Epidermal melanocyte (primary cell): ENCODE measurements around the gene IQUB.
"Not testable (repeated sequence)": the region's sequence is repeated elsewhere in the genome, so short reads cannot be mapped to it uniquely, and the experiment has no call there.

ENCODE experiments used
- DNase-seq: peaks from one replicate; pipeline ENCODE4 v3.0.0; 2011; ENCODE audit warnings: low spot score; ENCODE audit not compliant: insufficient read length

Gene IQUB

DNA sequence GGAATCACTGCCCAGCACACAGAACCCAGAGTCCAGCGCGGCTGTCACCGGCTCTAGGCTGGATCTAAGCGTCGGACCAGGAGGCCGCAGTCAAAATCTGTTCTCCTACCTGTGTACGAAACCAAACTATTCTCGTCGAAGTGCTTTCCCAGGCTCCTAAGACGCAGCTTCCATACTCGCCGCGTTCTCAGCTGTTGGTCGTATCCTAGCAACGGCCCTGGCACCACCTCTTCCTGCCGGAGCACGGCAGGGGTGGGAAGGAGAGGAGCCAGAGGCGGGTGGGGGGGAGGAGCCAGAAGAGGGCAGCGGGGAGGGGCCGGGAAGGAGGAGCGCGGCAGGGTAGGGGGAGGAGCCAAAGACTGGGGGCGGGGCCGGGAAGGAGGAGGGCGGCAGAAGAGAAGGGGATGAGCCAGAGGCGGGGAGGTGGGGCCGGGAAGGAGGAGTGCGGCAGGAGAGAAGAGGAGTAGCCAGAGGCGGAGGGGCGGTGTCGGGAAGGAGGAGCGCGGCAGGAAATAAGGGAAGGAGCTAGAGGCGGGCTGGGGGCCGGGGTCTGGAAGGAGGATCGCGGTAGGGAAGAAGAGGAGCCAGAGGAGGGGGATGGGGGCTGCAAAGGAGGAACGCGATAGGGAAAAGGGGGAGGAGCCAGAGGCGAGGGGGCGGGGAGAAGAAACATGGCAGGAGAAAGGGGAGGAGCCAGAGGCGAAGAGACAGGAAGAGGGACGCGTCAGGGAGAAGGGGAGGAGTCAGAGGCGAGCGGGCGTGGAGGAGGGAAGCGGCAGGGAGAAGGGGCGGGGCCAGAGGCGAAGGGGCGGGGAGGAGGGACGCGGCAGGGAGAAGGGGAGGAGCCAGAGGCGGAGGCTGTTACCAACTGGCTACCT is at the start of gene IQUB:
IQUB (minus strand) TSS at position 213 of the 878 bp plus-strand sequence. CDS start 22,255 bp downstream, outside the sequence.
- peak; percentile 88 for DNase-seq

DNA sequence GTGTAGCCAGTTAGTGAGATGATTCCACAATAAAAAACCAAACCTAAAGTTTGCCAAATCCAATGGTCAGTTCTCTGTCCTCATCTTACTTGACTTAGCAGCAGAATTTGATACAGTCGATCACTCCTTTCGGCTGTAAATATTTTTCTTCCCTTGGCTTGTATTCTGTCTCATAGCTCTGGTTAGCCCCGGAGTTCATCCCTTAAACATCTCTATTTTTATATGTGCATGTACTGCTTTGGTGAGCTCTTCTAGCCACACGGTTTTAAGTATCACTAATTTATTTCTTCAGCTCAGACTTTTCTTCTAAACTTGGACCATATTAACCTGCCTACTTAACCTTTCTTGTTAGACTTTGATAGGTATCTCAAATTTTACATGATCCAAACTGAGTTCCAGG is 49.4 kb upstream of the IQUB start:
- no peak for DNase-seq

DNA sequence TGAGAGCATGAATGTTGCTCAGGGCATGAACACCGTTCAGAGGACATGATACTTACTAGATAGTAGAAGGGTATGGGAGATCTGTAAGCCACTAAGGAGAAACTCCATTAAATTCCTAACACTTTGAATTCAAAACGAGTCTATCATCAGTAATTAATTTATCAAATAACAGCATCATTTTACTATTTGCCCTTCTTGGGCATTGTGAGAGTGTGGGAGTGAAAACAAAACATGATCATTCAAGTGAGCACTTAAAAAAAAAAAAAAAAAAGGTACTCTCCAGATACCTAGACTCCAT is 46.7 kb upstream of the IQUB start:
- DNase-seq, result no peak

DNA sequence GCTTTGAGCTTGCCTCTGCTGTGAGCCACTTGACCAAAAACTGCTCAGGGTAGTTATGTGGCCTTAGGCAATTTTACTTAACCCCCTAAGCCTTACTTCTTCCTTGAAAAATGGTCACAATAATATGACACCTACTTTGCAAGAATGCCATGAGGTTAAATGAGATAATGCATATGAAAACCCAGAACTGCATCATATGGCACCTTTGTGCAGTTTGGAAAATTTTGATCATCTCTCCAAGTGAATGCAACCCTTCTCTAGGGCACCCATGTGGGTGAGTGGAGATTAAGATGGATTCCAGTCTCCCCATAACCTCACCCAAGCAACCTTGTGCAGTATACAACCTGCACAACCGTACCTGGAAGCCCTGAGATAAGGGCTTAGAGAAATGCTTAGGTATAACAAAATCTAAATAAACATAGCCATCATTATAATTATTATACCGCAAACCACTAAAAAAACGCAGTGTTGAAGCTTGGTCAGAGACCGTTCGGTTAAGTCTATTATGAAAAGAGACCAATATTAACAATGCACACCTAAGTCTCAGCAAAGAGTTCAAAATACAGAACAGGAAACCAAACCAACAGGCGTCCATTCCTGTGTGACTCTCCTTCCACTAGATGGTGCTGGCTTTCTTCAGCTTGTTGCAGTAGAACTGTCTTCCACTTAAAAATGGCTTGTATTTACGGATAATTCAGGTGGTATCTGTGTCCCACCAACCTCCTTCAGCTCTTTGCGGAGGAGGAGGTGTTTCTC is 46.2 kb upstream of the IQUB start:
- DNase-seq, result peak; percentile 45

DNA sequence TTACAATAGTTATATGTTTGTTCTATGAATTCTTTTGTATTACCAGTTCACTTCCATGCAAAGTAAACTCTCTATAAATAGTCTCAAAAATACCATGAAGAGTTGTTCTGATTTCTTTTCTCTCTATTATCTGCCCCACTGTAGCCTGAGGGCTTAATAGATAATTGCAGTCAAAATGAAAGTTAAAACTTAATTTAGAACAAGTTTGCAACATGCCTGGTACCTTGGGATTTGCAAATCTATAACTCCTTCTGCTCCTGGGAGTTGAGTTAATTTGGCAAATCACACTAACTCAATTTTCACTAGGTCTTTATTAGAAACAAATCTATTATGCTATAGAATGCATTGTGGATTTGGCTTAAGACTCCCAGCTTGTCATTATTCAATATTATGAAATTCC is 45.0 kb upstream of the IQUB start:
- DNase-seq, result no peak

DNA sequence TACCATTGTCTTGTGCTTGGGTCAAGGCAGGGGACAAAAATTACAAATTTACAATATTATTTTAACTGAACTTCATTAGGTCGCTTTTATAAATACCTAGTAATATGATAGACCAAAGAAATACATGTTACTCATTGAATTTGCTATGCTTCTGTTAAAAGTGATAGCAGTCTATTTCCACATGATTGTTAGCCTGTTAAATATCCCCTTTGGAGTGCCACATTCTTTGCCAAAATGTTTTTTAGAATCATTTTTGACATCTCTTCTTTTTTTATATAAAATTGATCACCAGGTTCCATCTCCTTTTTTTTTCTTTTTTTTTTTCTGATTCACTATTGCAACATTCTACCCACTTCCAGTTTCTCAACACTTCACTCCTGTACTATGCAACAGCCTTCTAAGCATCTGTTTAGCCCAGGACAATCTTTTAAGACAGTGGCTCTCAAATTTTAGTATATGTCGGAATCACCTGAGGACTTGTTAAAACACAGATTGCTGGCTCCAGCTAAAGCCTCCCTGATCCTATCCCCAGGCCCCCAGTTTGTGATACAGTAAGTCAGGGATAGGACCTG is 39.6 kb upstream of the IQUB start:
- no peak for DNase-seq

DNA sequence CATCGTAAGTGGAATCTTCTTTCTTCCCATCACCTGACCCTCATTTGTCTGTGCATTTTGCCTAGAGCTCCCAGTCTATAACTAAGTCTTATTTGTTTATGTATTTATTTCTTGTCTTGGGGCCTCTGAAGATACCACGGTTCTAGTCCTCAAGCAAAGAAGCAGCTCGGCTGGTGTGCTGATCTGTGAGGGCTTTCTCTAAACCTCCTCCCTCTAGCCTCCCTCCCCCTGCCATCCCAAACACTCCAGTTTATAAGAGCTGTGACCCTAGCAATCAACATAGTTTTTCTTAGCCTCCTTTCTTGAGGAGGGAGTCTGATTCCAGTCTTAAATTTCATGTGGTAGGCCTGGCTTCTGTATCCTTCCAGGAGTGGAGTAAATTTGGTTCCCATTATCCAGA is 38.9 kb upstream of the IQUB start:
- DNase-seq, result no peak

DNA sequence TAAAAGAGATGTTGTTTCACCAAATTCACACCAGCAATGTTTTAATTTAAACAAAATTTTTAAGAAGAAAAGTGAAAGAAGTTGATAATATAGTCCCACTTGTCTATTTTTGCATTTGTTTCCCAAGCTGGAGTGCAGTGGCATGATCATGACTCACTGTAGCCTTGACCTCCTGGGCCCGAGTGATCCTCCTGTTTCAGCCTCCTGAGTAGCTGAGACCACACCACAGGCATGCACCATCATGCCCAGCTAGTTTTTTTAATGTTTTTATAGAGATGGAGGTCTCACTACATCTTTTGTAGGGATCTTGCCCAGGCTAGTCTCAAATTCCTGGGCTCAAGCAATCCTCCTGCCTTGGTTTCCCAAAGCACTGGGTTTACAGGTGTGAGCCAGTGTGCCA is 37.3 kb upstream of the IQUB start:
- DNase-seq, result no peak

DNA sequence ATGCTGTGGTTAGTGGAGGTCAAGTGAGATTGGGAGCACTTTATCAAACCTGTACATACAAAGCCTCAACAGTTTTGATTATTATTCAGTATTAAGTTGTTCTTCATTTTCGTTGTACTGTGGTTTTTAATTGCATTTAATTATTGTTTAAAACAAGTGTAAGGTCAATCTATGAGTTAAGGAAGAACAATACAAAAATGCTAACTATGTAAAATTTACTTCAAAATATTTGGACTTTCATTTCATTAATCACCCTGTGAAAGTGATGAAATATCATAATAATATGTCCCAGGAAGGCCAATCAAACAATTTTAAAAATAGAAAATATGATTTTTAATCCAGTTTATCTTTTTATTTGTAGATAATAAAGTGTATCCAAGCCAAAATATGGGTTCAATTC is 36.8 kb upstream of the IQUB start:
- DNase-seq, result no peak

DNA sequence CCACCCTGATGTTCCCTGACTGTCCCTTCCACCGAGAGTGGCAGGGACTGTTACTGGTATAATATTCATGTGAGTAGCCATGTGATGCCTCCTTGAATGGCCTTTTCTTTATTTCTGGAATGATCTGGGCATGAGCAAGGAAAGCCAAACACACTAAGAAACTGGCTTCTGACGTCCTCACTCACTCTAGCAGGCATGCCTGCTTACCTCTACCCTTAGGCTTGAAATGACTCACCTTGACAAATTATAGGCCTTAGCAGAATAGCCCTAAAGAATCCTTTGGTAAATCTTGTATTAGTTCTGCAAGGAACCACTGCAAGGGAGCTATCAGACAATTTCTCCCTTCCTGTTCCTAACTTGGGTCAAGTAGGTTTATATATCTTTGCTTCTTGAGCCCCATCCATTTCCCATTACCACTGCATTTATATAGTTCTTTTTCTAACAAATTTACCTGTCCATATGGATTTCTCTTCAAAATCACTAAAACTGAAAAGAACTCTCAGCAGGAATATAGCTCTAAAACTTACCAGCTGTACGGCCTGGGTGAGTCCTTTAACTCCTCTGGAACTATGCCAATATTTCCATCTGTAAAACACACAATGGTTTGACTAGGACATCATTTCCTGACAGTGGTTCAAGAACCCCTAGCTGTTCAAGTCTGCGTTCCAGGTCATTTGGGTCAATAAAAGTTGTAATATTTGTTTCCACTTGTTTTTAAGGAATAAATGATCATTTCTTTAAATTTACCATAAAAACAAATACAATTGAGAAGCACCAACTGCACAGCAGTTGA is 36.2 kb upstream of the IQUB start:
- no peak for DNase-seq

DNA sequence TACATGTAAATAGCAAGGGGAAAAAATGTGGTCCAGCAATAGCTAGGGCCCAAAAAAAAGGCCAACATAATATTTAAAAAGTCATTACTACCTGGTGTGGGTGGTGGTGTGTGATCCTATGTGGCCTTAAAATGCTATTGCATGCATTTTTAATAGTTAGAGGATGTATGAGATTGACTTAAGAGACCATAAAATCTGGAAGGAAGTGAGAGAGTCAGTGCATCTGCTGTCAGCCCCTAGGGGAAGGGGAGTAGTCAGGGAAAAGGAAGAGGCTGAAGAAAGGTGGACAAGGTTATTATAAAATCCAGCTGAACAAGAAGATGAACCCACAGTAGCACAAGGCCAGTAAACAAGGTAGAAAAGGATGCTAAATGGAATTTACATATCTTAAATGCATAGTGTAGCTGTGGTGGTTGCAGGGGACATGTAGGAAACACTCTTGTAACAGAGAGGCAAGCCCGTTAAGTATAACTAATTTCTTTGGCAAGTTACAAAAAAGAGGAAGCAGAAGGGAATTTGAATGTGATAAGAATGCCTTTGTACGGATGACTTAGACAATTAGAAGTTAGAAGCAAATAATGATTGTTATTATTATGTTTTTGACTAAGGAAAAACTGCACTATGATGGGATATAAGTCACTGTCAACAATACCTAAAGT is 35.1 kb upstream of the IQUB start:
- no peak for DNase-seq

DNA sequence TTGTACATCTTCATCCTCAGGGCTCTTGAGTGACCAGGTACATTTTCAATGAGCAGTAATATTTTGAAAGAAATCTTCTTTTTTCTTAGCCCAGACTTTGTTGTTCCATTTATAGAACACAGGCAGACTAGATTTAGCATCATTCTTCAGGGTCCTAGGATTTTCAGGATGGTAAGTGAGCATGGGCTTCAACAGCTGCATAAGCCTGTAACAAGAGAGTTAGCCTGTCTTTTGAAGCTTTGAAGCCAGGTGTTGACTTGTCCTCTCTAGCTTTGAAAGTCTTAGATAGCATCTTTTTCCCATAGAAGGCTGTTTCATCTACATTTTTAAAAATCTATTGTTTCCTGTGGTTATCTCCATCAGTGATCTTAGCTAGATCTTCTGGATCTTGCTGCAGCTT is 27.7 kb upstream of the IQUB start:
- DNase-seq, result no peak

DNA sequence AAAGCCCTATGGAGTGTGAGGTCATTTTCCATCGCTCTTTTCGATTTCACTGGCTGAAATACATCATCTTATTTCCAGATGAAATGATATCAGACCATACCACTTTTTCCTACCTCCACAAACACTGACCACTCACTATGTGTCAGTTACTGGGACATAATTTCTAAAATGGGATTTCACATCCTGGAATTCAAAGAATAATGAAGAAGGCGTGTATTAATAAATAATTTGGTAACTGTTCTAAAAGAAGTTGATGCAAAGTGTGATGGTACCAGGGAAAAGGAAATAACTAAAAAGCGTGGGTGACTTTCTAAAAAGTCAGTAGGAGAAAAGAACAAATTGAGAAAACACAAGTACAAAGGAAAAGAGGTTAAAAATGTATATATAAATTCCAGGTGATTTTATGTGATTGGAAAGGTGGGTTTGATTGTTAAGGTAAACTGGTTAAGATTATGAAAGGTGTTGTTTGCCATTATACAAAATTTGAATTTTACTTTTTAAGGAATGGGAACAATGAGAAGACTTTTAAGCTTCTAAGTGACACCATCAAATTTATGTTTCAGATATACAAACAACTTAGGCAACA is 24.0 kb upstream of the IQUB start:
- no peak for DNase-seq

DNA sequence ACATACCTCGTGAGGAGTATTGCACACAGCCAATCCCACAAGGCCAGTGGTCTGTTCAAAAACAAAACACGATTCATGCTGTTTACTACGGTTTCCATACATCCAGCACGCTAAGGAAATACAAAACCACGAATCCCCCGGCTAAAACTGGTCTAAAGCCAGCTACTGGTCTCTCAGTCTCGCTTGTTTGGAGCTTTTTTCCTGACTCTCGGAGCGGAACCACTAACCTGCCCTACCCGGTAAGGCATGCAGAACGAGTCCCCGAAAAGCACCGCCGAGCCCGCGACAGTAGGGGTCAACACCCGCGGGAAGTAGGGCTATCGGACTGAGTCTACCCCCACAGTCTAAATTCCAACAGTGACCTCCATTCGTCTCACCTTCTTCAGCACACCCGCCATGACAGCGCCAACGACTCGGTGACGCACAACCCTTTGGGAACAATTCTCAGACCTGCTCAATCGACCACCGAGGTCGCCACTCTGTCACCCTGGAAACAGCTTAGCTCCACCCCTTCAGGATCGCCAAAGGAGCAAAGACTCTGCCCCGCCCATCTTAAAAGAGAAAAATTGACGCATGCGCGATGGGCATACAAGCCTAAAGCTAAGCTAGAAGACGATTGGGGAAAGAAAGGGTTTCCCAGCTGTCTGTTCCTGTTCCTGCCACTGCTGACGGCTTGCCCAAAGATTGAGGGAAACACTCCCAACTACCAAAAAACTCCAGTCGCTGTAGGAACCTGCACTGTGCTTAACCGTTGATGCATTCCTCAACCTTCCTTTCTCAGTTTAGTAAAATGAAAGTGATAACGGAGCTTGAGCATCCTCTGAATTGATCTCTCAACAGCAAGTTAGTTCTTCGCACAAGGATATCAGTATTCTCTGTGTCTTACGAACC is 23.2 kb upstream of the IQUB start, which contains the start of gene NDUFA5:
NDUFA5 (minus strand) TSS at position 421 of the 891 bp plus-strand sequence; CDS start at position 398, 23 bp downstream.
- DNase-seq, result peak; percentile 85

DNA sequence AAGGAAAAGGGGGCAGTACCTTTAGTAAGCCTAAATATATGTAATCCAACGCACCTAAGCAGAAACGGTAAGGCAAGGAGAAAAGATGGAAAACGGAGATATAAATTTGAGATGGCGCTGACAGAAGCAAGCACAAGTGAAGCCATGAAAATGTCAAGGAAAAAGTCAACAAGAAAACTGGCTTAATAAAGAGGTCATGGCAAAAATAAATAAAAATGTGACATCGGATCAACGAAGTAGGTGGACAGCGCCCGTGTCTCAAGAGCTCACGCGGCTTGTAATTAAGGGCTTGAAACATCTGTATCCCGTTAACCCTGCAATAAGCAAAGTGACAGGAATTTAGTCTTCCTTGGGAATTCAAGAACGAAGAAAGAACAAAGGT is 22.6 kb upstream of the IQUB start:
- DNase-seq, result no peak

DNA sequence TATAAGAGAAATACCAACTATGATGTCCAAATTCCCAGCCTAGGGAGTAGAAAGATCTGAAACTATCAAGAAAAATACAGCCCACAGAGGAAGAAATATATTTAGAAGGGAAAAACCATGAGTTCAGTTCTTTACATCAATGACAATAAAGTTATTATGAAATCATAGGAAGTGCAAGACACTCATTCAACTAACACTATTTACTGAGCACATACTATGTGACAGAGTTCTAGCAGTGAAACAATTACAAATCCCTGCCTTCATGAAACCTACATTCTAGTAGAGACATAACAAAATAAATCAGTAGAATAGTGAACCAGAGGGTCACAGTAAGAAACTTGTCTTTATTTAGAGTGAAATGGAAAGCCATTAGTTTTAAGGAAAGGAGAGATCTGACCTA is 21.1 kb upstream of the IQUB start:
- no peak for DNase-seq

DNA sequence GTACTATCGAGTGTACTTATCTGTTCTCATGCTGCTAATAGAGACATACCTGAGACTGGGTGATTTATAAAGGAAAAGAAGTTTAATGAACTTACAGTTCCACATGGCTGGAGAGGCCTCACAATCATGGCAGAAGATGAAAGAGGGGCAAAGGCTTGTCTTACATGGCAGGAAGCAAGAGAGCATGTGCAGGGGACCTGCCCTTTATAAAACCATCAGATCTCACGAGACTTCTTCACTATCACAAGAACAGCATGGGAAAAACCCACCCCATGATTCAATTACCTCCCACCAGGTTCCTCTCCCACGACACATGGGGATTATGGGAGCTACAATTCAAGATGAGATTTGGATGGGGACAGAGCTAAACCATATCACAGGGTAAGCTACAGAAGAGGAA is 18.8 kb upstream of the IQUB start:
- DNase-seq, result no peak

DNA sequence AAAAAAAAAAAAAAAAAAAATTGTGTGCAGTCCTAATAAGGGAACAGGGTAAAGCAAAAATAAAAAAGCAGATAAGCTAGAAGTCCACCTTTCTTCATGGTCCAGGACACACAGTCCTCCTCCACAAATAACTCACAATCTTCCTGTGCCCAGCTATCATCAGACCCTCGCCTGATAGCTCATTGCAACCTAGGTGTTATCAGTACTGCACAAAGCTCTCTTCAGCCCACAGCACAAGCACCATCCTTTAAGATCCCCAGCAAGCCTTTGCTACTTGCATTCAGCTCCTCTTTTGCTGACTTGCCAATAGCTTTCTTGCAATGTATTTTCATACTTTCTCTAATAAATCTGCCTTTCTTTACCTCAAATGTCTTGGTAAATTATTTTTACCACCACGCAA is 18.2 kb upstream of the IQUB start:
- DNase-seq, result no peak

DNA sequence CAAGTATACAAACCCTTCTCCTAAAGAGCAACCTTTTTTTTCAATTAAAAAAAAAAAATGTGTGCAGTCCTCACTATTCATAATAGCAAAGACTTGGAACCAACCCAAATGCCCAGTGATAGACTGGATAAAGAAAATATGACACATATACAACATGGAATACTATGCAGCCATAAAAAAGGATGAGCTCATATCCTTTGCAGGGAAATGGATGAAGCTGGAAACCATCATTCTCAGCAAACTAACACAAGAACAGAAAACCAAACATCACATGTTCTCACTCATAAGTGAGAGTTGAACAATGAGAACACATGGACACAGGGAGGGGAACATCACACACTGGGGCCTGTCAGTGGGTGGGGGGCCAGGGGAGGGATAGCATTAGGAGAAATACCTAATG is 17.7 kb upstream of the IQUB start:
- DNase-seq, result not testable (repeated sequence)

DNA sequence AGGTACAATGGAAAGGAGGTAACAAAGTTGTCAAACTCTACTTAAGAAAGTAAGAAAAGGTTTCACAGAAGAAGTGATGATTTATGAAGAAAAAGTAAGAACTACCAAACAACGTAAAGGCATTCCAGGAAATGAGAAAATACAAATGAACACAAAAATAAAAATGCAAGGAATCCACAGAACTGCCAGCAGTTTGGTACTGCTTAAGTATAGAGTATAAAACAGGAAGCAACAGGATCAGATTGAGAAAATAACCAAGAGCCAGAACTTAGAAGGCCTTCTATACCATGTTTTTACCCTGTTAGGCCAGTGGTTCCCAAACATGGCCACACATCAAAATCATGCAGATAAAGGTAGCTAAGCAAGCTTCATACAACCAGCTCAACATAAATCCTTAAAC is 14.0 kb upstream of the IQUB start:
- DNase-seq, result no peak
